Transverse colon (tissue), 4 donors: ENCODE results near the gene RNF38. TPM values are rescaled to one million over a fixed set of nuclear protein-coding genes. Genes with fewer than 3 reads are reported as not detected.
"Not testable (repeated sequence)": the region's sequence is repeated elsewhere in the genome, so short reads cannot be mapped to it uniquely, and the experiment has no call there.

Experiments used
- DNase-seq: peaks from one replicate; pipeline ENCODE4 v3.0.0-alpha.2; 2019
- H3K27ac ChIP-seq, 4 donors: fragments of 200-600 bp; sonication (generic); 2 replicates each; pipeline ENCODE4 v1.5.1; 2016 to 2018; ENCODE audit warnings: inconsistent platforms in 4 of 4
- H3K27me3 ChIP-seq: fragments of 200-600 bp; sonication (generic); 2 replicates; pipeline ENCODE4 v1.5.1; 2017; ENCODE audit warnings: inconsistent platforms
- H3K36me3 ChIP-seq, 4 donors: fragments of 200-600 bp; sonication (generic); 2 replicates each; pipeline ENCODE4 v1.5.1; 2017 to 2019; ENCODE audit warnings: inconsistent platforms in 4 of 4
- H3K4me1 ChIP-seq, 4 donors: fragments of 200-600 bp; sonication (generic); 2 replicates each; pipeline ENCODE4 v1.5.1; 2017 to 2020; ENCODE audit warnings: inconsistent platforms in 4 of 4
- H3K4me3 ChIP-seq, 4 donors: fragments of 200-600 bp; sonication (generic); 1 replicate in 1 of 4; 2 replicates in 3 of 4; pipeline versions ENCODE4 v1.5.1 to v1.6.1; 2017 to 2019; ENCODE audit warnings: inconsistent platforms in 4 of 4
- H3K9me3 ChIP-seq, 2 donors: fragments of 200-600 bp; sonication (generic); 2 replicates each; pipeline ENCODE4 v1.5.1; 2017 to 2019; ENCODE audit warnings: inconsistent platforms in 2 of 2
- CTCF ChIP-seq, 5 experiments: fragments of 200-600 bp in 3 of 5; fragments of 450-650 bp in 2 of 5; sonication (generic) in 3 of 5; IDR thresholded peaks; 1 replicate in 2 of 5; 2 replicates in 3 of 5; pipeline ENCODE4 v1.5.1; 2016 to 2017; ENCODE audit warnings: antibody characterized with exemption in 5 of 5, inconsistent platforms in 3 of 5, mild to moderate bottlenecking in 2 of 5, moderate library complexity in 1 of 5
- EP300 ChIP-seq: sonication (generic); formaldehyde crosslinking; IDR thresholded peaks from one replicate; pipeline ENCODE4 v1.6.1; 2017; ENCODE audit warnings: antibody characterized with exemption, low read depth
- POLR2A ChIP-seq: fragments of 450-650 bp; IDR thresholded peaks from one replicate; pipeline ENCODE4 v1.6.1; 2016; ENCODE audit warnings: antibody characterized with exemption, mild to moderate bottlenecking, moderate library complexity
- POLR2AphosphoS5 ChIP-seq, 3 donors: sonication (generic); formaldehyde crosslinking; IDR thresholded peaks; one replicate each; pipeline ENCODE4 v1.6.1; 2016; ENCODE audit warnings: antibody characterized with exemption in 3 of 3
- WGBS, 2 donors: methylation state at CpG; one replicate each; pipeline ENCODE4 v1.1.5; 2018; ENCODE audit warnings: low coverage in 1 of 2; 5-methylcytosine and 5-hydroxymethylcytosine counted together
- in situ Hi-C, 4 donors: fragments of 200-750 bp; cut with MboI; loops; one replicate each; pipeline versions ENCODE4 v1.15.0 to v1.15.1; 2017; ENCODE audit warnings: low sequenced_read_pairs in 3 of 4, low pct_ligation_motif_present in 1 of 4, low pct_unique_long_range_greater_than_20kb in 1 of 4
- intact Hi-C: fragments of 100-400 bp; cut with DNase I; formaldehyde crosslinking; loops from one replicate; pipeline ENCODE4 v1.15.1; 2023; ENCODE audit warnings: low total_unique reads
- total RNA-seq, 4 donors: library from RNA; depleted of rRNA; stranded (reverse); fragments of >200 nt; gene quantifications; one replicate each; pipeline ENCODE4 v1.1.0, GENCODE V29; 2016

The RNF38 gene
- total RNA-seq, 4 donors from 2014 or later, result 13.8 to 86.8 (median 25.1) TPM

- no peak for DNase-seq
- no peak overlapping the region for H3K4me3 ChIP-seq
- H3K27me3 ChIP-seq, result no peaks in the 10 kb centered on the region
- in situ Hi-C loops (loop anchor here in 3 of 4 donors (5.0 to 25.0 kb wide), 4 partner anchors 73 to 363 kb away; partner anchors contain the start of gene OR2S2 (in 1 of the 3)), intact Hi-C loops (no loop called here)
- WGBS, 2 donors, result 97% methylated on average over 24 of the region's 24 CpGs; no CpG with 5 or more reads in 1 of the 2 donors
- no peaks in the 10 kb centered on the region for H3K36me3 ChIP-seq
- H3K4me1 ChIP-seq, result peaks cover 0 to 14% (median 11%) of the 10 kb centered on the region in 4 donors
- TF ChIP-seq CTCF (IDR thresholded peaks at IDR 0.05), result no peak
- no peak for TF ChIP-seq EP300
- no peak for TF ChIP-seq POLR2AphosphoS5 (IDR thresholded peaks at IDR 0.05)
- TF ChIP-seq POLR2A, result no peak
- no peaks in the 10 kb centered on the region for H3K9me3 ChIP-seq
- no peak overlapping the region for H3K27ac ChIP-seq
These were observed 74.8 kb downstream of the RNF38 start for GRCh38 chr9:36325081-36325828.

GRCh38 chr9:36323926-36324325 lies 76.1 kb downstream of the RNF38 start:
- WGBS, 2 donors, result 92 to 93% methylated on average over 6 to 12 of the region's 12 CpGs
- in situ Hi-C loops (loop anchor here in 1 of 4 donors (10.0 kb wide), 1 partner anchor 79 kb away; no protein-coding TSS in a partner anchor), intact Hi-C loops (no loop called here)
- Histone ChIP-seq H3K27me3 (no peaks in the 10 kb centered on the region), H3K4me1 (peaks cover 4 to 27% (median 19%) of the 10 kb centered on the region in 4 donors), H3K4me3 (no peak overlapping the region), H3K36me3 (no peaks in the 10 kb centered on the region), H3K27ac (no peak overlapping the region), H3K9me3 (no peaks in the 10 kb centered on the region)
- DNase-seq, result no peak
- TF ChIP-seq POLR2A, result no peak
- no peak for TF ChIP-seq EP300
- TF ChIP-seq POLR2AphosphoS5 (IDR thresholded peaks at IDR 0.05), result no peak
- no peak for TF ChIP-seq CTCF (IDR thresholded peaks at IDR 0.05)

- in situ Hi-C loops, result loop anchor here in 1 of 4 donors (10.0 kb wide), 1 partner anchor 78 kb away; no protein-coding TSS in a partner anchor
- intact Hi-C loops, result no loop called here
- H3K4me1 ChIP-seq, result peaks cover 4 to 28% (median 23%) of the 10 kb centered on the region in 4 donors
- DNase-seq, result no peak
- H3K9me3 ChIP-seq, result no peaks in the 10 kb centered on the region
- H3K36me3 ChIP-seq, result no peaks in the 10 kb centered on the region
- H3K27me3 ChIP-seq, result no peaks in the 10 kb centered on the region
- TF ChIP-seq CTCF (IDR thresholded peaks at IDR 0.05), result no peak
- 44 to 87% methylated on average over 2 to 3 of the region's 3 CpGs for WGBS, 2 donors
- no peak overlapping the region for H3K4me3 ChIP-seq
- H3K27ac ChIP-seq, result no peak overlapping the region
These were observed 77.6 kb downstream of the RNF38 start for GRCh38 chr9:36322462-36322861.

- intact Hi-C loops, H3K4me3 ChIP-seq, H3K36me3 ChIP-seq, H3K27me3 ChIP-seq, H3K9me3 ChIP-seq, DNase-seq, H3K27ac ChIP-seq: not testable (repeated sequence)
- in situ Hi-C loops, result loop anchor here in 1 of 4 donors (10.0 kb wide), 1 partner anchor 77 kb away; no protein-coding TSS in a partner anchor
- WGBS, 2 donors, result 77 to 82% methylated on average over 4 of the region's 4 CpGs
- peaks cover 4 to 34% (median 28%) of the 10 kb centered on the region in 4 donors for H3K4me1 ChIP-seq
These were observed 78.2 kb downstream of the RNF38 start for GRCh38 chr9:36321903-36322302.
